Breast epithelium (tissue), 3 donors: ENCODE measurements around the gene CCDC30.

Experiments
- CTCF ChIP-seq, 3 donors: fragments of 450-650 bp; IDR thresholded peaks; one replicate each; pipeline ENCODE4 v1.5.1; 2016 to 2017; ENCODE audit warnings: antibody characterized with exemption in 3 of 3, mild to moderate bottlenecking in 3 of 3, moderate library complexity in 3 of 3
- POLR2A ChIP-seq: fragments of 450-650 bp; IDR thresholded peaks from one replicate; pipeline ENCODE4 v1.6.1; 2016; ENCODE audit warnings: antibody characterized with exemption, mild to moderate bottlenecking, moderate library complexity
- POLR2AphosphoS5 ChIP-seq, 3 donors: sonication (generic); formaldehyde crosslinking; IDR thresholded peaks; one replicate each; pipeline ENCODE4 v1.6.1; 2017; ENCODE audit warnings: antibody characterized with exemption in 3 of 3

- TF ChIP-seq POLR2A (no peak), CTCF (IDR thresholded peaks at IDR 0.05) (no peak), POLR2AphosphoS5 (IDR thresholded peaks at IDR 0.05) (no peak)
These were observed 206.8 kb downstream of the CCDC30 start for GRCh38 chr1:42669936-42670335.
